K562 (cell line): ENCODE data around the gene RPS6KL1. TPM values are rescaled to one million over a fixed set of nuclear protein-coding genes. Genes with fewer than 3 reads are reported as not detected.

ENCODE experiments used
- CEBPG ChIP-seq, 3 experiments: fragments of 200-800 bp in 1 of 3; sonication (Bioruptor generic) in 1 of 3; sonication (generic) in 1 of 3; formaldehyde crosslinking in 1 of 3; IDR thresholded peaks in 2 of 3; conservative IDR thresholded peaks in 1 of 3; 2 replicates each; pipeline versions ENCODE4 v1.6.1 to v1.8.0; 2016 to 2022; ENCODE audit warnings: missing compliant biosample characterization in 2 of 3, missing genetic modification characterization in 2 of 3, mild to moderate bottlenecking in 1 of 3, missing genetic modification reagents in 1 of 3
- CHD4 ChIP-seq: fragments of 200-600 bp; sonication (generic); IDR thresholded peaks from 3 replicates; pipeline ENCODE4 v1.6.1; 2012; ENCODE audit warnings: low read depth, mild to moderate bottlenecking, mixed read lengths, low read length, inconsistent platforms; ENCODE audit not compliant: insufficient read depth, insufficient replicate concordance, poor library complexity, severe bottlenecking
- FOXP1 ChIP-seq: sonication (generic); formaldehyde crosslinking; IDR thresholded peaks from 2 replicates; pipeline ENCODE4 v1.8.0; 2022; ENCODE audit warnings: mild to moderate bottlenecking, missing genetic modification reagents
- GATAD2B ChIP-seq: fragments of 450-650 bp; IDR thresholded peaks from 2 replicates; pipeline ENCODE4 v1.6.1; 2017; ENCODE audit warnings: mild to moderate bottlenecking, borderline replicate concordance
- HBP1 ChIP-seq: fragments of 450-650 bp; formaldehyde crosslinking; IDR thresholded peaks from 2 replicates; pipeline ENCODE4 v1.4.0; 2022; ENCODE audit warnings: missing genetic modification characterization
- HNRNPH1 ChIP-seq: fragments of 200-400 bp; formaldehyde crosslinking; optimal IDR thresholded peaks from 2 replicates; pipeline ENCODE3; 2017; ENCODE audit warnings: low read depth, mild to moderate bottlenecking, low read length, moderate library complexity
- KAT8 ChIP-seq: fragments of 450-650 bp; IDR thresholded peaks from 2 replicates; pipeline ENCODE4 v1.6.1; 2016; ENCODE audit warnings: low read depth, mild to moderate bottlenecking
- NFE2 ChIP-seq: IDR thresholded peaks from 2 replicates; pipeline ENCODE4 v1.6.1; 2014; ENCODE audit warnings: antibody characterized with exemption, low read depth
- NKRF ChIP-seq: fragments of 450-650 bp; IDR thresholded peaks from 2 replicates; pipeline ENCODE4 v1.6.1; 2016; ENCODE audit warnings: borderline replicate concordance
- PATZ1 ChIP-seq: fragments of 250-450 bp; sonication (Bioruptor Pico); IDR thresholded peaks from 2 replicates; pipeline ENCODE4 v1.5.0; 2020; ENCODE audit warnings: mild to moderate bottlenecking, borderline replicate concordance
- PHB ChIP-seq: fragments of 250-450 bp; sonication (Bioruptor Pico); IDR thresholded peaks from 2 replicates; pipeline ENCODE4 v1.5.0; 2021
- RBM17 ChIP-seq: fragments of 200-400 bp; formaldehyde crosslinking; IDR thresholded peaks from 2 replicates; pipeline ENCODE4 v1.6.1; 2017; ENCODE audit warnings: low read depth, mild to moderate bottlenecking, low read length, borderline replicate concordance
- RBM39 ChIP-seq: fragments of 200-400 bp; formaldehyde crosslinking; optimal IDR thresholded peaks from 2 replicates; pipeline ENCODE3; 2018; ENCODE audit warnings: low read depth, low read length
- STAT5A ChIP-seq: IDR thresholded peaks from 2 replicates; pipeline ENCODE4 v1.6.1; 2012; ENCODE audit warnings: low read length, inconsistent platforms, borderline replicate concordance
- TAL1 ChIP-seq: fragments of 450-650 bp; IDR thresholded peaks from 2 replicates; pipeline ENCODE4 v1.6.1; 2016; ENCODE audit warnings: mild to moderate bottlenecking
- TOE1 ChIP-seq, 2 experiments: fragments of 450-650 bp in 1 of 2; sonication (generic) in 1 of 2; formaldehyde crosslinking in 1 of 2; IDR thresholded peaks; 2 replicates each; pipeline versions ENCODE4 v1.7.1 to v1.8.0; 2016 to 2022; ENCODE audit warnings: borderline replicate concordance in 2 of 2, mild to moderate bottlenecking in 2 of 2, antibody characterized with exemption in 1 of 2, inconsistent platforms in 1 of 2, low read depth in 1 of 2, missing genetic modification reagents in 1 of 2, moderate library complexity in 1 of 2
- TRIM28 ChIP-seq: fragments of 450-650 bp; IDR thresholded peaks from 2 replicates; pipeline ENCODE4 v1.6.1; 2017
- ZFP36 ChIP-seq: fragments of 150-350 bp; IDR thresholded peaks from 2 replicates; pipeline ENCODE4 v1.6.1; 2018; ENCODE audit warnings: low read length, low read depth; ENCODE audit not compliant: partially characterized antibody
- ZNF280A ChIP-seq: fragments of 450-650 bp; IDR thresholded peaks from 2 replicates; pipeline ENCODE4 v1.6.1; 2018; ENCODE audit warnings: mild to moderate bottlenecking, low read depth; ENCODE audit not compliant: partially characterized antibody
- ZNF707 ChIP-seq: fragments of 250-450 bp; sonication (Bioruptor Pico); conservative IDR thresholded peaks from 2 replicates; pipeline ENCODE4 v1.8.0; 2022; ENCODE audit warnings: inconsistent platforms, mild to moderate bottlenecking, moderate library complexity
- polyA plus RNA-seq, 8 experiments: library from polyadenylated mRNA; depleted of rRNA in 4 of 8; stranded (reverse) in 5 of 8; unstranded in 3 of 8; fragments of >200 nt; fragmentation: Nextera tagmentation in 2 of 8; fragmentation: Illumina TruSeq in 1 of 8; extraction: Ambion mirVana in 2 of 8; extraction: Trizol in 1 of 8; gene quantifications; 2 replicates each; pipeline versions ENCODE4 v1.2.1 to v1.2.3, GENCODE V29; 2011 to 2014; ENCODE audit warnings: inconsistent platforms in 1 of 8, missing spikeins in 1 of 8
- total RNA-seq, 7 experiments: library from RNA; depleted of rRNA in 6 of 7; stranded (reverse); fragments of >200 nt in 6 of 7; fragmentation: Illumina TruSeq in 2 of 7; extraction: Trizol in 2 of 7; gene quantifications; 2 replicates each; pipeline versions ENCODE4 v1.2.1 to v1.2.3, GENCODE V29; 2011 to 2021; ENCODE audit warnings: low replicate concordance in 1 of 7

The RPS6KL1 gene
- total and polyA plus RNA-seq, 9 of the 15 experiments (the other 6 are each of a cell fraction or from before 2014, with no cell fraction given): 0.91 to 15.5 (median 8.1) TPM

- no peak for TF ChIP-seq PATZ1 (CRISPR knock-in tag)
- TF ChIP-seq NFE2: no peak
- no peak for TF ChIP-seq TRIM28
- TF ChIP-seq ZFP36: no peak
- no peak for TF ChIP-seq GATAD2B
- no peak for TF ChIP-seq FOXP1 (CRISPR knock-in tag)
- TF ChIP-seq TOE1 (IDR thresholded peaks at IDR 0.05; ENCODE audit: borderline replicate concordance): no peak
- TF ChIP-seq TOE1 (CRISPR knock-in tag; IDR thresholded peaks at IDR 0.05; ENCODE audit: borderline replicate concordance, low read depth): no peak
- TF ChIP-seq RBM17: no peak
- no peak for TF ChIP-seq RBM39
- TF ChIP-seq ZNF280A: no peak
- no peak for TF ChIP-seq HBP1 (CRISPR knock-in tag)
- no peak for TF ChIP-seq CEBPG (CRISPR knock-in tag; IDR thresholded peaks at IDR 0.05)
- no peak for TF ChIP-seq CEBPG (tag; conservative IDR thresholded peaks at IDR 0.05 in 1 of 2, IDR thresholded peaks at IDR 0.05 in 1 of 2)
- no peak for TF ChIP-seq HNRNPH1
- TF ChIP-seq PHB (CRISPR knock-in tag): no peak
- TF ChIP-seq CHD4: no peak
- TF ChIP-seq NKRF: peak; percentile 37; the same call in 1 of the 2 replicates
- TF ChIP-seq ZNF707 (CRISPR knock-in tag): no peak
- TF ChIP-seq TAL1: no peak
- no peak for TF ChIP-seq KAT8
- TF ChIP-seq STAT5A: no peak
Observed at GRCh38 chr14:74905595-74906142, 17.4 kb downstream of the RPS6KL1 start (continued).
